Prostate gland (tissue), 2 donors: ENCODE data around the gene KIR3DL1. TPM values are rescaled to one million over a fixed set of nuclear protein-coding genes. Genes with fewer than 3 reads are reported as not detected.
"Not testable (repeated sequence)": the region's sequence is repeated elsewhere in the genome, so short reads cannot be mapped to it uniquely, and the experiment has no call there.

ENCODE experiments used
- DNase-seq: peaks from one replicate; pipeline ENCODE4 v3.0.0-alpha.2; 2019; ENCODE audit warnings: low spot score
- H3K27ac ChIP-seq, 2 donors: fragments of 200-600 bp; sonication (generic); 2 replicates each; pipeline ENCODE4 v1.5.1; 2017 to 2019
- H3K27me3 ChIP-seq: fragments of 200-600 bp; sonication (generic); replicated peaks from 2 replicates; pipeline ENCODE4 v1.5.1; 2019; ENCODE audit not compliant: insufficient read depth
- H3K36me3 ChIP-seq, 2 donors: fragments of 200-600 bp; sonication (generic); 1 replicate in 1 of 2; 2 replicates in 1 of 2; pipeline versions ENCODE4 v1.5.1 to v1.8.1; 2017 to 2019
- H3K4me1 ChIP-seq: fragments of 200-600 bp; sonication (generic); replicated peaks from 2 replicates; pipeline ENCODE4 v1.5.1; 2019
- H3K4me3 ChIP-seq, 2 donors: fragments of 200-600 bp; sonication (generic); 2 replicates each; pipeline ENCODE4 v1.5.1; 2017 to 2019
- H3K9me3 ChIP-seq: fragments of 200-600 bp; sonication (generic); 2 replicates; pipeline ENCODE4 v1.5.1; 2017
- POLR2A ChIP-seq: fragments of 450-650 bp; IDR thresholded peaks from one replicate; pipeline ENCODE4 v1.6.1; 2016; ENCODE audit warnings: antibody characterized with exemption, mild to moderate bottlenecking
- POLR2AphosphoS5 ChIP-seq: sonication (generic); formaldehyde crosslinking; IDR thresholded peaks from one replicate; pipeline ENCODE4 v1.6.1; 2017; ENCODE audit warnings: antibody characterized with exemption
- WGBS: methylation state at CpG from one replicate; pipeline ENCODE4 v1.1.5; 2018; 5-methylcytosine and 5-hydroxymethylcytosine counted together
- intact Hi-C: fragments of 100-400 bp; cut with DNase I; formaldehyde crosslinking; loops from one replicate; pipeline ENCODE4 v1.14.2; 2022
- total RNA-seq, 2 donors: library from RNA; depleted of rRNA; stranded (reverse); fragments of >200 nt; gene quantifications; one replicate each; pipeline ENCODE4 v1.1.0, GENCODE V29; 2016
- TF ChIP-seq, protein P1 (sequence below), 4 experiments: fragments of 200-600 bp in 2 of 4; fragments of 450-650 bp in 2 of 4; sonication (generic) in 2 of 4; IDR thresholded peaks; 1 replicate in 3 of 4; 2 replicates in 1 of 4; pipeline ENCODE4 v1.5.1; 2016 to 2019; ENCODE audit warnings: antibody characterized with exemption in 4 of 4, mild to moderate bottlenecking in 2 of 4, moderate library complexity in 2 of 4

The KIR3DL1 gene
- total RNA-seq, 2 donors from 2014 or later, result not detected

DNA sequence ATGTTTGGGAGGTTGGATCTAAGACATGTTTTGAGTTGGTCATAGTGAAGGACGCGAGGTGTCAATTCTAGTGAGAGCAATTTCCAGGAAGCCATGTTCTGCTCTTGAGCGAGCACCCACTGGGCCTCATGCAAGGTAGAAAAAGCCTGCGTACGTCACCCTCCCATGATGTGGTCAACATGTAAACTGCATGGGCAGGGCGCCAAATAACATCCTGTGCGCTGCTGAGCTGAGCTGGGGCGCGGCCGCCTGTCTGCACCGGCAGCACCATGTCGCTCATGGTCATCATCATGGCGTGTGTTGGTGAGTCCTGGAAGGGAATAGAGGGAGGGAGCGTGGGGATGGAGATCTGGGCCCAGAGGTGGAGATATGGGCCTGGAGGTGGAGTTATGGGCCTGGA lies 16.2 kb downstream of the KIR3DL1 start, which contains the start of gene KIR2DS4:
KIR2DS4 (plus strand) TSS at position 181 of the 400 bp plus-strand sequence.
- H3K4me1 ChIP-seq, H3K27me3 ChIP-seq, H3K36me3 ChIP-seq, H3K4me3 ChIP-seq, H3K9me3 ChIP-seq, H3K27ac ChIP-seq, intact Hi-C loops, DNase-seq: not testable (repeated sequence)
- WGBS, result 87% methylated on average over 14 of the region's 14 CpGs

GRCh38 chr19:54835126-54835525 lies 18.9 kb downstream of the KIR3DL1 start:
- H3K4me1 ChIP-seq, H3K36me3 ChIP-seq, H3K9me3 ChIP-seq, H3K27me3 ChIP-seq, DNase-seq, intact Hi-C loops, H3K27ac ChIP-seq, H3K4me3 ChIP-seq: not testable (repeated sequence)
- WGBS, result 81% methylated on average over 5 of the region's 5 CpGs

DNA sequence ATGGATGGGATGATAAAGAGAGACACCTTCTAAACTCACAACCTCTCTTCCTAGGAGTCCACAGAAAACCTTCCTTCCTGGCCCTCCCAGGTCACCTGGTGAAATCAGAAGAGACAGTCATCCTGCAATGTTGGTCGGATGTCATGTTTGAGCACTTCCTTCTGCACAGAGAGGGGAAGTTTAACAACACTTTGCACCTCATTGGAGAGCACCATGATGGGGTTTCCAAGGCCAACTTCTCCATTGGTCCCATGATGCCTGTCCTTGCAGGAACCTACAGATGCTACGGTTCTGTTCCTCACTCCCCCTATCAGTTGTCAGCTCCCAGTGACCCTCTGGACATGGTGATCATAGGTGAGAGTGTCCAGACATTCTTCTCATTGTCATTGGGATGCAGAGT lies 21.3 kb downstream of the KIR3DL1 start:
- 64% methylated on average over 2 of the region's 2 CpGs for WGBS
- intact Hi-C loops, H3K9me3 ChIP-seq, DNase-seq, H3K27ac ChIP-seq, H3K36me3 ChIP-seq, H3K27me3 ChIP-seq, H3K4me3 ChIP-seq, H3K4me1 ChIP-seq: not testable (repeated sequence)

DNA sequence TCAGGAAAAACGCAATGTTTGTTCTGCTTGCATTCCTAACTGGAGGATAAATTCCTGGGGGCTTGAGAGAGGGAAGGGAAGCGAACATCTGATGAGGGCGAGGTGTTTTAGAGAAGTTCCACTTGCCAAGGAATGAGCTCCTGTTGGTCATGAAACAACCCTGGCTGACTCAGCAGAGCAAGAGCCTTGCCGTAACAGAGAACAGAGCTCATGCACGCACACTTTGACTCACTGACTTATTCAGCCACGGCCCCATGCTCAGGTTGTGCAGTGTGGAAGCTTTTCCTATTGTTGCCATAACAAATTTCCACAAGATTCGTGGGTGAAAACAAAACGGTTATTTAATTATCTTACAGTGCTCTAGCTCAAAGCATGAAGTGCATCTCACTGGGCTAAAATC lies 26.9 kb downstream of the KIR3DL1 start:
- WGBS, result 70% methylated on average over 8 of the region's 8 CpGs
- DNase-seq, H3K4me1 ChIP-seq, H3K27me3 ChIP-seq, H3K36me3 ChIP-seq, H3K27ac ChIP-seq, intact Hi-C loops, H3K4me3 ChIP-seq, H3K9me3 ChIP-seq: not testable (repeated sequence)

DNA sequence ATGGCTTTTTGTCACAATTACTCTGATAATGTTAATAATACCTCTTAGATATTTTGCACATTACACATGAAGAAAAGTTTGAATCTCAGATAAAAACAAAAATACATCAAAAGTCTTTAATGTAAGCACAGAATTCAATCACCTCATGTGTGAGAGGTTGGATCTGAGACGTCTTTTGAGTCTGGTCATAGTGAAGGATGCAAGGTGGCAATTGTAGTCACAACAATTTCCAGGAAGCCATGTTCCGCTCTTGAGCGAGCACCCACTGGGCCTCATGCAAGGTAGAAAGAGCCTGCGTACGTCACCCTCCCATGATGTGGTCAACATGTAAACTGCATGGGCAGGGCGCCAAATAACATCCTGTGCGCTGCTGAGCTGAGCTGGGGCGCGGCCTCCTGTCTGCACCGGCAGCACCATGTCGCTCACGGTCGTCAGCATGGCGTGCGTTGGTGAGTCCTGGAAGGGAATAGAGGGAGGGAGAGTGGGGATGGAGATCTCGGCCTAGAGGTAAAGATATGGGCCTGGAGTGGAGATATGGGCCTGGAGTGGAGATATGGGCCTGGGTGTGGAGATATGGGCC lies 33.9 kb downstream of the KIR3DL1 start, which contains the start of gene KIR3DL2:
KIR3DL2 (plus strand) TSS at position 383 of the 580 bp plus-strand sequence; CDS start at position 416, 33 bp downstream.
- H3K36me3 ChIP-seq, H3K4me3 ChIP-seq, H3K27ac ChIP-seq, H3K27me3 ChIP-seq, H3K9me3 ChIP-seq, H3K4me1 ChIP-seq, intact Hi-C loops, DNase-seq: not testable (repeated sequence)
- 88% methylated on average over 16 of the region's 16 CpGs for WGBS

- intact Hi-C loops, result no loop called here
- no peaks in the 10 kb centered on the region for H3K9me3 ChIP-seq
- DNase-seq, result peak; percentile 43
- H3K27me3 ChIP-seq, result no peaks in the 10 kb centered on the region
- no peak overlapping the region for H3K27ac ChIP-seq
- H3K36me3 ChIP-seq, result no peaks in the 10 kb centered on the region
- no peaks in the 10 kb centered on the region for H3K4me1 ChIP-seq
- no peak overlapping the region for H3K4me3 ChIP-seq
- TF ChIP-seq, protein P1, sequence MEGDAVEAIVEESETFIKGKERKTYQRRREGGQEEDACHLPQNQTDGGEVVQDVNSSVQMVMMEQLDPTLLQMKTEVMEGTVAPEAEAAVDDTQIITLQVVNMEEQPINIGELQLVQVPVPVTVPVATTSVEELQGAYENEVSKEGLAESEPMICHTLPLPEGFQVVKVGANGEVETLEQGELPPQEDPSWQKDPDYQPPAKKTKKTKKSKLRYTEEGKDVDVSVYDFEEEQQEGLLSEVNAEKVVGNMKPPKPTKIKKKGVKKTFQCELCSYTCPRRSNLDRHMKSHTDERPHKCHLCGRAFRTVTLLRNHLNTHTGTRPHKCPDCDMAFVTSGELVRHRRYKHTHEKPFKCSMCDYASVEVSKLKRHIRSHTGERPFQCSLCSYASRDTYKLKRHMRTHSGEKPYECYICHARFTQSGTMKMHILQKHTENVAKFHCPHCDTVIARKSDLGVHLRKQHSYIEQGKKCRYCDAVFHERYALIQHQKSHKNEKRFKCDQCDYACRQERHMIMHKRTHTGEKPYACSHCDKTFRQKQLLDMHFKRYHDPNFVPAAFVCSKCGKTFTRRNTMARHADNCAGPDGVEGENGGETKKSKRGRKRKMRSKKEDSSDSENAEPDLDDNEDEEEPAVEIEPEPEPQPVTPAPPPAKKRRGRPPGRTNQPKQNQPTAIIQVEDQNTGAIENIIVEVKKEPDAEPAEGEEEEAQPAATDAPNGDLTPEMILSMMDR (IDR thresholded peaks at IDR 0.05), result no peak
- TF ChIP-seq POLR2AphosphoS5, result peak; percentile 16
- no peak for TF ChIP-seq POLR2A
- 41% methylated on average over 2 of the region's 2 CpGs for WGBS
Measured at GRCh38 chr19:54850930-54851329, 34.7 kb downstream of the KIR3DL1 start.

DNA sequence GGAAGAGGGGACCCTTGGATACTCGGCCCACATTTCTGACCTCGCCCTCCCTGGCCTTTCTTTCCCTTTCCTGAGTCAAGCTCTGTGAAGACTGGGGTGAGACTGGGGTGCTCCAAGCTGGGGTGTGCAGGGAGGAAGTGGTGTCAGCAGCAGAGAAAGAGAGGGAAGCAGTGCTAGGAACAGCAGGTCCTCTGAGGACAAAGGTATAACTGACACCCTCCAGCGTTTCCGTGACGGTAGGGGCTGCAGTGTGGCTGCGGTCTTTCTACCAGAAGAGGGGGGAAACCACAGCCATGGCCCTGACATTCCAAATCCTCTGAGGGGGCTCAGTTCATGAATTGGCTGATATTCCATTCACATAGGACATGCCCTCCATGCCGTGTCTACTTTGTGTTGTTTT lies 35.1 kb downstream of the KIR3DL1 start:
- H3K4me1 ChIP-seq, result no peaks in the 10 kb centered on the region
- TF ChIP-seq, protein P1 (IDR thresholded peaks at IDR 0.05), result no peak
- TF ChIP-seq POLR2A (no peak), POLR2AphosphoS5 (no peak)
- intact Hi-C loops, result no loop called here
- H3K27me3 ChIP-seq, result no peaks in the 10 kb centered on the region
- no peak overlapping the region for H3K4me3 ChIP-seq
- no peak for DNase-seq
- H3K36me3 ChIP-seq, result no peaks in the 10 kb centered on the region
- 81% methylated on average over 7 of the region's 7 CpGs for WGBS
- H3K27ac ChIP-seq, result no peak overlapping the region
- H3K9me3 ChIP-seq, result no peaks in the 10 kb centered on the region

DNA sequence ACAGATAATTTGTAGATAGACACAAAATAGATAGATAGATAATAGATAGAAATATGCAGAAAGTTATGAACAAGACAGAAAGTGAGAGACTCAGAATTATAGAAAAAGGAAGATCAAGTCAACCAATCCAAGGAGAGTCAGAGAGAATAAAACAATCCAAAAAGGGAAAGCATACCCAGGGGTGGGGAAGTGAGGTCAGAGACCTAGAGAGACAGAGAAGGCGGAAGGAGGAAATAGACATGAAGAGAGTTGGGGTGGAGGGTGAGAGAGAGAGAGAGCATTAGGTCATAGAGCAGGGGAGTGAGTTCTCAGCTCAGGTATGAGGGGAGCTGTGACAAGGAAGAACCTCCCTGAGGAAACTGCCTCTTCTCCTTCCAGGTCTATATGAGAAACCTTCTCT lies 39.0 kb downstream of the KIR3DL1 start:
- H3K9me3 ChIP-seq, H3K36me3 ChIP-seq, H3K27ac ChIP-seq, H3K4me3 ChIP-seq, intact Hi-C loops, H3K4me1 ChIP-seq, H3K27me3 ChIP-seq, DNase-seq: not testable (repeated sequence)
- 65% methylated on average over 1 of the region's 1 CpG for WGBS

DNA sequence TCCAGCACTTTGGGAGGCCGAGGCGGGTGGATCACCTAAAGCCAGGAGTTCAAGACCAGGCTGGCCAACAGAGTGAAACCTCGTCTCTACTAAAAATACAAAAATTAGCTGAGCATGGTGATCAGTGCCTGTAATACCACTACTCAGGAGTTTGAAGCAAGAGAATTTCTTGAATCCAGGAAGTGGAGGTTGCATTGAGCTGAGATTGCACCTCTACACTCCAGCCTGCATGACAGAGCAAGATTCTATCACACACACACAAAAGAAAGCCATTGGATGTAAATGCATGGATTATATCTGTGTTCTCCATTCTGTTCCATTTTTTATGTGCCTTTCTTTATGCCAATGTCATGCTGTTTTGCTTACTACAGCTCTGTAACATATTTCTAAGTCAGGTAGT lies 42.2 kb downstream of the KIR3DL1 start:
- WGBS, result 85% methylated on average over 3 of the region's 3 CpGs
- H3K4me1 ChIP-seq, intact Hi-C loops, H3K36me3 ChIP-seq, H3K27me3 ChIP-seq, H3K9me3 ChIP-seq, DNase-seq, H3K4me3 ChIP-seq, H3K27ac ChIP-seq: not testable (repeated sequence)

GRCh38 chr19:54859421-54859820 lies 43.2 kb downstream of the KIR3DL1 start:
- H3K27ac ChIP-seq, H3K36me3 ChIP-seq, intact Hi-C loops, DNase-seq, H3K4me3 ChIP-seq, H3K27me3 ChIP-seq, H3K9me3 ChIP-seq, H3K4me1 ChIP-seq: not testable (repeated sequence)
- WGBS, result 82% methylated on average over 7 of the region's 7 CpGs

GRCh38 chr19:54863459-54863858 lies 47.2 kb downstream of the KIR3DL1 start:
- H3K4me1 ChIP-seq, H3K4me3 ChIP-seq, H3K27me3 ChIP-seq, intact Hi-C loops, H3K27ac ChIP-seq, H3K9me3 ChIP-seq, H3K36me3 ChIP-seq, DNase-seq: not testable (repeated sequence)
- WGBS, result 88% methylated on average over 2 of the region's 3 CpGs
